Esophagus (tissue), 2 donors: Measurements from ENCODE around the gene HMCN2. TPM values are rescaled to one million over a fixed set of nuclear protein-coding genes. Genes with fewer than 3 reads are reported as not detected.

Experiments
- H3K27ac ChIP-seq, 2 donors: one replicate each; pipeline ENCODE4 v1.5.1; 2013; ENCODE audit warnings: low read depth in 2 of 2, mild to moderate bottlenecking in 2 of 2, inconsistent platforms in 1 of 2, low read length in 1 of 2, moderate library complexity in 1 of 2
- H3K27me3 ChIP-seq, 2 donors: one replicate each; pipeline ENCODE4 v1.6.1; 2013; ENCODE audit warnings: low read length in 2 of 2, control low read depth in 1 of 2, mild to moderate bottlenecking in 1 of 2; ENCODE audit not compliant: insufficient read depth in 2 of 2, control insufficient read depth in 1 of 2
- H3K36me3 ChIP-seq, 2 donors: one replicate each; pipeline ENCODE4 v1.6.1; 2013; ENCODE audit warnings: low read length in 1 of 2; ENCODE audit not compliant: control insufficient read depth in 2 of 2, insufficient read depth in 2 of 2
- H3K4me1 ChIP-seq, 2 donors: one replicate each; pipeline ENCODE4 v1.6.1; 2013; ENCODE audit warnings: low read length in 1 of 2; ENCODE audit not compliant: control insufficient read depth in 2 of 2, insufficient read depth in 2 of 2
- H3K4me3 ChIP-seq, 2 donors: one replicate each; pipeline ENCODE4 v1.5.1; 2013; ENCODE audit warnings: low read length in 2 of 2, mild to moderate bottlenecking in 2 of 2, low read depth in 1 of 2, moderate library complexity in 1 of 2
- H3K9me3 ChIP-seq, 2 donors: one replicate each; pipeline ENCODE4 v1.6.1; 2013; ENCODE audit warnings: mild to moderate bottlenecking in 2 of 2, low read depth in 1 of 2, low read length in 1 of 2, moderate library complexity in 1 of 2; ENCODE audit not compliant: control insufficient read depth in 2 of 2, insufficient read depth in 1 of 2
- WGBS, 2 donors: extraction: QIAGEN DNeasy Blood & Tissue Kit; methylation state at CpG; one replicate each; pipeline ENCODE4 v1.1.7; 2013; 5-methylcytosine and 5-hydroxymethylcytosine counted together
- polyA plus RNA-seq, 2 donors: library from polyadenylated mRNA; stranded (reverse); fragments of 200-250 nt; gene quantifications; one replicate each; pipeline ENCODE4 v1.2.3, GENCODE V29; 2013
- donor health status: healthy with polysubstance abuse.
- donor health status: Bipolar disorder and iron deficiency.

HMCN2 gene
- polyA plus RNA-seq, 2 donors = 4.1 to 4.8 TPM

- Histone ChIP-seq H3K27me3 (no peaks in the 10 kb centered on the region), H3K4me3 (no peak overlapping the region), H3K36me3 (no peaks in the 10 kb centered on the region), H3K27ac (no peak overlapping the region), H3K9me3 (no peaks in the 10 kb centered on the region), H3K4me1 (no peaks in the 10 kb centered on the region)
- WGBS, 2 donors = 87 to 95% methylated on average over 3 of the region's 3 CpGs
These were observed 105.8 kb downstream of the HMCN2 start for GRCh38 chr9:130371196-130371966.

GRCh38 chr9:130372057-130372456, 106.5 kb downstream of the HMCN2 start:
- Histone ChIP-seq H3K36me3 (no peaks in the 10 kb centered on the region), H3K9me3 (no peaks in the 10 kb centered on the region), H3K4me3 (no peak overlapping the region), H3K27ac (no peak overlapping the region), H3K4me1 (no peaks in the 10 kb centered on the region), H3K27me3 (no peaks in the 10 kb centered on the region)
- 74 to 82% methylated on average over 7 of the region's 7 CpGs for WGBS, 2 donors

DNA sequence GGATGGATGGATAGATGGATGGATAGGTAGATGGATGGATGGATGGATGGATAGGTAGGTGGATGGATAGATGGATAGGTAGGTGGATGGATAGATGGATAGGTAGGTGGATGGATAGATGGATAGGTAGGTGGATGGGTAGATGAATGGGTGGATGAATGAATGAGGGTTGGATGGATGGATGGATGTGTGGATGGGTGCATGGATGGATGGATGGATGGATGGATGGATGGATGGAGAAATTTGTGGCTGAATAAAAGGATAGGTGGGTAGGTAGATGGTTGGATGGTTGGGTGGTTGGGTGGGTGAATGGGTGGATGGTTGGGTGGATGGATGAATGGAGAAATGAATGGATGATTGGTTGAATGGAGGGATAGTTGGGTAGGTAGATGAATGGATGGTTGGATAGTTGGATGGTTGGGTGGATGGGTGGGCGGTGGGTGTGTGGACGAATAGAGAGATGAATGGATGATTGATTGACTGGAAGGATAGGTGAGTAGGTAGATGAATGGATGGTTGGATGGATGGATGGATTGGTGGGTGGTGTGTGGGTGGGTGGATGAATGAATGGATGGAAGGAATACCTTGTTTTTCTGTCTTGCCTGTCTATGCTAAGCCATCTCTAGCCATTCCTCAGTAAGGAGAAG, 108.2 kb downstream of the HMCN2 start:
- Histone ChIP-seq H3K4me1 (no peaks in the 10 kb centered on the region), H3K36me3 (no peaks in the 10 kb centered on the region), H3K4me3 (no peak overlapping the region), H3K27me3 (no peaks in the 10 kb centered on the region), H3K9me3 (no peaks in the 10 kb centered on the region), H3K27ac (no peak overlapping the region)
- 93 to 96% methylated on average over 2 of the region's 2 CpGs for WGBS, 2 donors

GRCh38 chr9:130377612-130378011, 112.1 kb downstream of the HMCN2 start:
- no peak overlapping the region for H3K27ac ChIP-seq
- no peak overlapping the region for H3K4me3 ChIP-seq
- WGBS, 2 donors = 90 to 91% methylated on average over 17 of the region's 17 CpGs
- H3K36me3 ChIP-seq = peaks cover 0 to 2% of the 10 kb centered on the region in 2 donors
- no peaks in the 10 kb centered on the region for H3K4me1 ChIP-seq
- H3K27me3 ChIP-seq = no peaks in the 10 kb centered on the region
- H3K9me3 ChIP-seq = no peaks in the 10 kb centered on the region

GRCh38 chr9:130378875-130379648, 113.5 kb downstream of the HMCN2 start:
- 86 to 88% methylated on average over 20 of the region's 20 CpGs for WGBS, 2 donors
- no peaks in the 10 kb centered on the region for H3K9me3 ChIP-seq
- H3K27ac ChIP-seq = no peak overlapping the region
- no peak overlapping the region for H3K4me3 ChIP-seq
- H3K27me3 ChIP-seq = no peaks in the 10 kb centered on the region
- H3K36me3 ChIP-seq = peaks cover 0 to 2% of the 10 kb centered on the region in 2 donors
- no peaks in the 10 kb centered on the region for H3K4me1 ChIP-seq

GRCh38 chr9:130379649-130379970, 114.0 kb downstream of the HMCN2 start:
- H3K27me3 ChIP-seq = no peaks in the 10 kb centered on the region
- peaks cover 0 to 2% of the 10 kb centered on the region in 2 donors for H3K36me3 ChIP-seq
- WGBS, 2 donors = 54 to 64% methylated on average over 5 of the region's 5 CpGs

GRCh38 chr9:130380920-130381469, 115.4 kb downstream of the HMCN2 start:
- 83% methylated on average over 6 of the region's 6 CpGs for WGBS, 2 donors

More at GRCh38 chr9:130379649-130379970, 114.0 kb downstream of the HMCN2 start:
- Histone ChIP-seq H3K4me1 (no peaks in the 10 kb centered on the region), H3K9me3 (no peaks in the 10 kb centered on the region), H3K4me3 (no peak overlapping the region), H3K27ac (no peak overlapping the region)

GRCh38 chr9:130381660-130382059, 116.1 kb downstream of the HMCN2 start:
- H3K4me1 ChIP-seq = no peaks in the 10 kb centered on the region
- no peak overlapping the region for H3K27ac ChIP-seq
- no peaks in the 10 kb centered on the region for H3K9me3 ChIP-seq
- H3K36me3 ChIP-seq = peaks cover 0 to 2% of the 10 kb centered on the region in 2 donors
- no peak overlapping the region for H3K4me3 ChIP-seq
- WGBS, 2 donors = 81 to 94% methylated on average over 8 of the region's 8 CpGs
- no peaks in the 10 kb centered on the region for H3K27me3 ChIP-seq

More at GRCh38 chr9:130380920-130381469, 115.4 kb downstream of the HMCN2 start:
- Histone ChIP-seq H3K27me3 (no peaks in the 10 kb centered on the region), H3K9me3 (no peaks in the 10 kb centered on the region), H3K4me3 (no peak overlapping the region), H3K27ac (no peak overlapping the region), H3K4me1 (no peaks in the 10 kb centered on the region), H3K36me3 (peaks cover 0 to 2% of the 10 kb centered on the region in 2 donors)

- Histone ChIP-seq H3K27me3 (no peaks in the 10 kb centered on the region), H3K9me3 (no peaks in the 10 kb centered on the region), H3K4me1 (no peaks in the 10 kb centered on the region), H3K4me3 (no peak overlapping the region), H3K36me3 (peaks cover 0 to 2% of the 10 kb centered on the region in 2 donors), H3K27ac (no peak overlapping the region)
- 76 to 81% methylated on average over 18 of the region's 18 CpGs for WGBS, 2 donors
These were observed 116.5 kb downstream of the HMCN2 start for GRCh38 chr9:130382096-130382495.
